HG03159 (cell line): ENCODE data around the gene BUD23.
"Not testable (repeated sequence)": the region's sequence is repeated elsewhere in the genome, so short reads cannot be mapped to it uniquely, and the experiment has no call there.

Experiments used
- ATAC-seq: cut with Tn5 transposase; IDR thresholded peaks from one replicate; pipeline ENCODE4 v1.9.1; 2021; ENCODE audit warnings: mild to moderate bottlenecking, moderate library complexity; ENCODE audit not compliant: unreplicated experiment

BUD23 gene, protein sequence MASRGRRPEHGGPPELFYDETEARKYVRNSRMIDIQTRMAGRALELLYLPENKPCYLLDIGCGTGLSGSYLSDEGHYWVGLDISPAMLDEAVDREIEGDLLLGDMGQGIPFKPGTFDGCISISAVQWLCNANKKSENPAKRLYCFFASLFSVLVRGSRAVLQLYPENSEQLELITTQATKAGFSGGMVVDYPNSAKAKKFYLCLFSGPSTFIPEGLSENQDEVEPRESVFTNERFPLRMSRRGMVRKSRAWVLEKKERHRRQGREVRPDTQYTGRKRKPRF

DNA sequence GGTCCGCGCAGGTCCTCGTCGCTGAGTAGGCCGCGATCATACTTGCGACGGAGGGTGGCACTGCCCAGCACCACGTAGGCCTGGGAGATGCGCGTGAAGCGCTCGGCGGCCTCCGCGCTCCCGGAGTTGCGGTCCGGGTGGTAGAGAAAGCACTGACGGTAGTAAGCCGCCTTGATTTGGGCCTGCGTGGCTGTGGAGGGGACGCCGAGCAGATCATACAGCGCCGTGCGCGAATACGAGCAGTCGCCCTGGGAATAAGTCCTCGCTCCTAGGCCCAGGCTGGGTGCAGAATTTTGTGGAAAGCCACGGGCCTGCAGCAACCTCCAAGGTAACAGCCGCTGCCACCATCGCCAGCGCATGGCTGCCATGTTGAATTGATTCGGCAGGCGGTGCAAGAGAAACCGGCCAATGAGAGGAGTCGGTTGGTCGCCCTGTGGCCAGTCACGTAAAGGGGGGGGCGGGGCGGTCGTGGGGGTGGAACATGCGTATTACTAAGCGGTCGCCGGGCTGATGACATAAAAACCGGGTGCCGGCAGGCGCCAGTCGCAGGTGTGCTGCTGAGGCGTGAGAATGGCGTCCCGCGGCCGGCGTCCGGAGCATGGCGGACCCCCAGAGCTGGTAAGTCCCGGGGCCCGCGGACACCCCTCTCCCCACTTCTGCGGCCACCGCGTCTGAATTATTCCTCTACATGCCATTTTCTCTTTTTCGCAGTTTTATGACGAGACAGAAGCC lies at the start of gene BUD23, which contains the start of gene DNAJC30:
TSS of gene BUD23 (plus strand) at position 542 of the 732 bp plus-strand sequence. CDS start at position 571, 29 bp downstream.
TSS of gene DNAJC30 (minus strand) at position 398 of the 732 bp plus-strand sequence. CDS start at position 368, 30 bp downstream.
- peak; percentile 88 for ATAC-seq

DNA sequence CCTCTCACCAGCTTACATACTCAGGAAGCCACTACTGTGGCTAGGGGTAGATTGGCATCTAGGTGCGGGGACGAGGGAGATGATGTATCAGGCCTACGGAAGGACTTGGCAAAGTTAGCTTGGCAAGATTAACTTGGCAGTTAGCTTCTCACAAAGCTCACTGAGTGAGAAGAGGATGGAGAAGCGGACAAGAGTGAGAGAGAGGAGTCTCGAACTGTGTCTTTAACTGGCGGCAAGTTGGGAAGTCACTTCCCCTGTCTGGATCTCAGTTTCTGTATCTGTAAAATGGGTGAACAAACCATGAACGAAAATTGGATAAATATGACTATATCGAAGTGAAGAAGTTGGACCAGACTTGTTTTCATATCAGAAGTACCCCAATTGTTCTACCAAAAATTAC lies 49.6 kb upstream of the BUD23 start:
- no peak for ATAC-seq

DNA sequence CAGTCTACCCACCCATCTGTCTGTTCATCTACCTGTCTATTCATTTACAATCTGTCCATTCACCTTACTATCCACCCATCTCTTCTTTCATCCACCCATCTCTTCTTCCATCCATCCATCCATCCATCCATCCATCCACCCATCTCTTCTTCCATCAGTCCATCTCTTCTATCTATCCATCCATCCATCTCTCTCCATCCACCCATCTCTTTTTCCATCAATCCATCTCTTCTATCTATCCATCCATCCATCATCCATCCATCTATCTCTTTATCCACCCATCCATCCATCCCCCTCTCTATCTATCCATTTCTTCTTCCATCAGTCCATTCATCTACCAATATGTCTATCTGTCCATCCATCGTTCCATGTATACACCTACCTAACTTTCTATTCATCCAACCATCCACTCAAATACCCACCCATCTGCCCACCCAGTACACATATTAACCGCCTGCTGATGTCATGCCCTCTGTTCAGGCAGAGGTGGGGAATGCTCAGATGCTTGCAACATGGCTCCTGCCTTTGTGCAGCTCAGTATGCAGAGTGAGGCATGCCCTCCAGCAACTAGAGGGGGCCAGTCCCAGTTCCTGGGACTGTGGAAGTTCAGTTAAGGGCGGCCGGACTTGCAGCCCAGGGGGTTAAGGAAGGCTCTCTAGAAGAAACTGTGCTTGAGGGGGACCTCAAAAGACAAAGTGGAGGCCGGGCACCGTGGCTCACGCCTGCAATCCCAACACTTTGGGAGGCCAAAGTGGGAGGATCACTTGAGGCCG lies 47.8 kb upstream of the BUD23 start:
- no peak for ATAC-seq

DNA sequence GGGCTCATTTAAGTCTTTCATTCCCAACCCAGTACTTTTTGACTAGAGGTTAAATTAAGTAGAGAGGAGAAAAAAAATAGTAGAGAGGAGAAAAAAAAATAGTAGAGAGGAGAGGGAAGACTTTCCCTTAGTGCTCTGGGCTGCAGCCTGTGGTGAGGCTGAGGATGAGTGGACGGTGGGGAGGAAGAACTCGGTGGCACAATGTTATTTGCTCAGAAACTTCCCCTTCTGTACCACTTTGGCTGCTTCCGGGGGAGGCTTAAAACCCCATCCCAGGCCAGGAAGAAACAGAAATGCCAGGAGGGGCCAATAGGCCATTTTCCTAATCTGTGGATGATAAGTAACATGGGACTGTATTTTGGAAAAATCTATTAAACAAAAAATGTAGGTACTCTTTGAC lies 44.5 kb upstream of the BUD23 start:
- ATAC-seq, result no peak

DNA sequence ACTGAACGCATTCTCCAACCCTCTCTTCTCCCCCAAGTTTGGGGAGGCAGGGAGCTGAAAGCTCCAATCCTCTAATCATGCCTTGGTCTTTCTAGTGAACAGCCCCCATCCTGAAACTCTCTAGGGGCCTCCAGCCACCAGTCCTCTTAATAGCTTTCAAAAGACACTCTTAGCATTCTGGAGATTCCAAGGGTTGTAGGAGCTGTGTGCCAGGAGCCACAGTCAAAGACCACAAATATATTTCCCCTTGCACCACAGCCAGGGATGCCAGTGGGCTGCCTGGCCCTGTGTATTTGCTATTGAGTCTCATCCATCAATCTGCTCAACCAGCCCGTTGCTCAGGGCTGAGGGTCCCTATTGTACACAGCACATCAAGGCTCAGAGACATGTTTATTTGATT lies 40.6 kb upstream of the BUD23 start:
- no peak for ATAC-seq

DNA sequence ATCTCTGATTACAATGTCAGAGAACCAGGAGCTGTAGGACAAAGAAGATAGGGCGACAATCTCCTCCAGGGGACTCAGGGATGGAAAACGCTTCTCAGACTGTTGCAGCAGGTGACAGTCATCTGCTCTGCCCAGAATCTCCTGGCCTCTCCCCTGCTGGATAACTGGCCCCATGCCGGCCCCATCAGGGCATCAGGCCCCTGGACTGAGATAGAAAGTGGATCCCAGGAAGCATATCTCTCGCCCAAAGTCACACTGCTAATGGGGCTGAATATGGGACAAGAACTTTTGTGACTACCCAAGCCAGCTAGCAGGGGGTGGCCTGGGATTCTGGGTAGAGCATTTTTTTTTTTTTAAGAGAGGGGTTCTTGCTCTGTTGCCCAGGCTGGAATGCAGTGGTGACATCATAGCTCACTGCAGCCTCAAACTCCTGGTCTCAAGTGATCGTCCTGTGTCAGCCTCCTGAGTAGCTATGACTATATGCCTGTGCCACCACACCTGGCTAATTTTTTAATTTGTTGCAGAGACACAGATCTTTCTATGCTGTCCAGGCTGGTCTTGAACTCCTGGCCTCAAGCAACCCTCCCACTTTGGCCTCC lies 38.6 kb upstream of the BUD23 start:
- ATAC-seq, result no peak

DNA sequence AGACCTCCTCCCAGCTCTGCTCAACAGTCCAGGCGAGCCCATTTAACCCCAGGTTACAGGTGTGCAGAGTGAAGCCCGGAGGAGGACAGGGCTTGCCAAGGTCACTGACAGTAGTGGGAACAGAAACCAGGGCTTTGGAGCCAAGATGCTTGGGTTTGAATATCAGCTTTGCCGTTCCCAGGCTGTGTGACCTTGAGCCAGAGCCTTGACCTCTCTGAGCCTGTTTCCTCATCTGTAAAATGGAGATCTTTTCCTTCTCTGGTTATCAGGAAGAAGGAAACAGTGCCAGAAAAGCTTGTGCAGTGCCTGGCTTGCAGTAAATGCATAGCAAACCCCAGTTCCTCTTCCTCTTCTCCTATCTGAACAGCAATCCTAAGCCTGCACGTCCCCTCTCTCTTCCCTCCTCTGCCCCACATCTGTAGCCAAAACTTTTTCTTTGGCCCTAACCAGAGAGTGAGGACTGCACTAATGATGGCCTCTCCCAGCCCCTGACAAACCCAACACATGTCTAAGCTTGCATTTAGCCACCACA lies 37.7 kb upstream of the BUD23 start:
- no peak for ATAC-seq

DNA sequence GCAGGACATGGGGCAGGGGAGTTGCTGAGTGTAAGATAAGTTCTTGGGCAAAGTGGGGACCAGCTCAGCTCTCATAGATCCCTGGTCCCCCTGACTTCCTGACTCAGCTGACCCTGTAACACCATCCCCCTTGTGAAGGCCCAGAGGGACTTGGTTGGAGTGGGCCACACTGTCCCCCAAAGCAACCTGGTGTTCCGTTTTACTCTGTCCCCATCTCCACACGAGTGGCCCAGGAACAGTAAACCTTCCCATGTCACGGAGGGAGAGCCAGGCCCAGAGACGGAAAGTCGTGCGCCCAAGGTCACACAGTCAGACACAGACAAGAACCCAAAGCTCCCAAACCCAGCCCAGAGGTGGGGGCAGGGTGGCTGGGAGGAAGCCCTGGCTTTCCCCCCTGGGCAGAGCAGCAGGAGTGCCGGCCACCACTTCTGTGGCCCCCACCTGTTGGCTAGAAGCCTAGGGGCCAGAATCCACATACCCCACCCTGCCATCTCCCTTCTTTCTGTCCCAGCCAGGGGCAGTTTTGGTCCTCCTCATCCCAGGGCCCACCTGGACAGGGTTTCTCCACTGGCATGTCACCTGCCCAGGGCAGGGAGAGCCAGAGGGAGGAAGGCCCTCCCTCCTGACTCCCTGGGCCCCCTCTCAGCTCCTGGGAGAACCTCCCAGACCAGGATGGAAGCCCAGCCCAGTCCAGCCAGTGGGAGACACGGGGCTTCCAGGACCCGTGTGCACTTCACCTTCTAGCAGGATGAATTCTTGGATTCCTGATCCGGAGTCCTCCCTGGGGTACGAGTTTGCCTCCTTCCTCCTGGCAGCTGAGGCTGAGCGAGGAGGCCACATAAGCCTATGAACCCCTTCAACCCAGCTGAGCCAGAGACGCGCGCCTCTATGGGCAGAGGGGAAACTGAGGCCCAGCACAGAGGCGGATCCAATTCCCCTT lies 36.3 kb upstream of the BUD23 start:
- no peak for ATAC-seq

DNA sequence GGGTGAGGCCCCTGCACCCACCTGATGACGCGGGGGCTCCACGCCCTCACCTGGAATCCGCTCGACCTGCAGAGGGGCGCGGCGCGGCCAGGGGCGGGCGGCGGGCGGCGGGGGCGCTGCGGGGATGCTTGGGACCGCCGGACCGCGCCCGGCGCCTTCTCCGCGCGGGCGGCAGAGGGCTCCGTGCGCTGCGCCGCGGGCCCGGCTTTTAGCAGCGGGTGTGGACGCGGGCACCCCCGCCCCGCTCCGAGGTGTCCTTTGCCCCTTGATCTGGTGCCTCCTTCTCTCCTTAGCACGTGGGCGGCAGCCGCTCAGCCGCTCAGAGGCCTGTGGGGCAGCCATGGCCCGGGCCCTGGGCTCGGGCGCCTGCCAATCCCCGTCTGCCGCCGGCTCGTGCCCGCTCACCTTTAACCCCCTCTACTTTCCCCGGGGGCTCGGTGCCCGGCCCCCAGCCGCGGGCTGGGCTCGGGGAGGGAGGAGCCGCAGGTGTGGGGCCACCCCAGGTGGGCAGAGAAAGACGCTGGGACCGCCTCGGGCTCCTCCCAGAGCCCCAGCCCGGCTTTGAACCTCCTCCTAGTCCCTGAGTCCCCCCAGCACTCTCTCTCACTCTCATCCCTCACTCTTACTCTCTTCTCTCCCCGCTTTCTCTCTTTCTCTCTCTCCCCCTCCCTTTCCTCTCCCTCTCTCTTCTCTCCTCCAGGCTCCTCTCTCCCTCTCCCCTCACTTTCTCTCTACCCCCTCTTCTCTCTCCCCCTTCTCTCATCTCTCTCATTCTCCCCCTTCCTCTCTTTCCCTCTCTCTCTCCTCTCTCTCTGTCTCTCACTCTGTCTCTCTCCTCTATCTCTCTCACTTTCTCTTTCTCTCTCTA lies 35.4 kb upstream of the BUD23 start:
- no peak for ATAC-seq

DNA sequence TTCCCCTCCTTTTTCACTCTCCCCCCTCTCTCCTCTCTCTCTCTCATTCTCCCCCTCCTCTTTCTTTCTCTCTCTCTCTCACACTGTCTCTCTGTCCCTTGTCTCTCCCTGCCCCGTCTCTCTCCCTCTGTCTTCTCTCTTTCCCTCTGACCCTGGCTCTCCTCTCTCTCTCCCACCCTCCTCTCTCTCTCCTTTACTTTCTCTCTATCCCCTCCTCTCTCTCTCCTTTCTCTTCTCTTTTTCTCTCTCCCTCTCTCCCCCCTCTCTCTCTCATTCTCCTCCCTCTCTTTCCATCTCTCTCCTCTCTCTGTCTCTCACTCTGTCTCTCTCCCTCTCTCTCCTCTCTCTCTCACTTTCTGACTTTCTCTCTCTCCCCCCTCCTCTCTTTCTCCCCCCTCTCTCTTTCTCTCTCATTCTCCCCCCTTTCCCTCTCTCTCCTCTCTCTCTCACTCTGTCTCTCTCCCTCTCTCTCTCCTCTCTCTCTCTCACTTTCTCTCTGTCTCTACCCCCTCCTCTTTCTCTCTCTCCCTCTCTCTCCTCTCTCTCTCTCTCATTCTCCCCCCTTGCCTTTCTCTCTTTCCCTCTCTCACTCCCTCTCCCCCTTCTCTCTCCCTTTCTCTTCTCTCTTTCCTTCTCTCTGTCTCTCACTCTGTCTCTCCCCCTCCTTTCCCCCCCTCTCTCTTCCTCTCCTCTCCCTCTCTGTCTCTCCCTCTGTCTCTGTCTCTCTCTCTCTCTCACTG lies 34.6 kb upstream of the BUD23 start:
- no peak for ATAC-seq

DNA sequence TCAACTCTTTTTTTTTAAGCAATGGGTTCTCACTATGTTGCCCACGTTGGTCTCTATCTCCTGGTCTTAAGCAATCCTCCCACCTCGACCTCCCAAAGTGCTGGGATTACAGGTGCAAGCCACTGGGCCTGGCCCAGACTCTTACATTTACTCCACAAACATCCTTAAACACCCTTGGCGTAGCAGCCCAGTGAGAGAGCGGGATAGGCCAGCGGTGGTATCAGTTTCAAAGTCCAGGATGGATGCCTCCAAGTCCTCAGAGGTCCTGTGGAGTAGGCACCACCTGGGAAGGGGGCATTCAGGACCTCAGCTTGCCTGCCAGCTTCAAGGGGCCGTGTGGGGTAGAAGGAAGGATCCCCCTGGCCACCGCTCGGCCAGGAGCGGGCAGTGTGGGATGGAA lies 33.8 kb upstream of the BUD23 start:
- no peak for ATAC-seq

DNA sequence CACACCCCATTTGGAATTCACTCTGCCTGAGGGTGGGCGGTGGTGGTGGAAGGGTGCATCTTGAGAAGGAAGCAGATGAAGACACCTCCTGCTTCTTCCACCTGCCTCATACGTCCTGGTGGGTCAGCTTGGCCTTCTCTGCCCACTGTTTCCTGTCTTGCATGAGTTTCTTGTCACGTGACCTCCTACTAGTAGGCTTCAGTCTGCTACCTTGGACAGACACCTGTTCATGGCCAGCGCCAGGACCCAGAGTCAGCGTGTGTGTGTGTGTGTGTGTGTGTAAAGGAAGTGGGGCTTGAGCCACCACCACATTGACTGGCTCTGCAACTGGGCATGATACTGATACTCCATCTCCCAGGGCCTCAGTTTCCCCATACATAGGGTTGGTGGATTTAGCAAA lies 32.9 kb upstream of the BUD23 start:
- no peak for ATAC-seq

DNA sequence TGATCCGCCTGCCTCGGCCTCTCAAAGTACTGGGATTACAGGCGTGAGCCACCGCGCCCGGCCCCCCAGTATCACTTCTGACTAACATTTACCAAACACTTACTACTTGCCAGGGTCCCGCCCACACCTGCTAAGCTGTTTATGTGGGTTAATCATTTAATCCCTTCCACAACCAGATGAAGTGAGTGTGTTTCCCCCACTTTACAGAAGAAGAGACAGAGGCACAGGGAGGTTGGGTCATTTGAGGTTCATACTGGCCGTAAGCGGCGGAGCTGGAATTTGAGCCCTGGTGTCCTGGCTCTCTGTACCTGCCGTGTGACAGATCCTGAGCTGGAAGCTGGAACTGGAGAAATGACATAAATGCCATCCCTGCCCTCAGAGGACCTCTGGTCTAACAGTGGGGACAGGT lies 30.9 kb upstream of the BUD23 start:
- no peak for ATAC-seq

DNA sequence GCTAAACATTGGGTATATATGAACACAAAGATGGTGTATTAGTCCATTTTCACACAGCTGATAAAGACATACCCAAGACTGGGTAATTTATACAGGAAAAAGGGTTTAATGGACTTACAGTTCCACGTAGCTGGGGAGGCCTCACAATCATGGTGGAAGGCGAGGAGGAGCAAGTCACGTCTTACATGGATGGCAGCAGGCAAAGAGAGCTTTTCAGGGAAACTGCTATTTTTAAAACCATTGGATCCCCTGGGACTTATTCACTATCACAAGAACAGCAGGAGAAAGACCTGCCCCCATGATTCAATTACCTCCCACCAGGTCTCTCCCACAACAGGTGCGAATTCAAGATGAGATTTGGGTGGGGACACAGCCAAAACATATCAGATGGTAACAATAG lies 28.1 kb upstream of the BUD23 start:
- ATAC-seq, result not testable (repeated sequence)

DNA sequence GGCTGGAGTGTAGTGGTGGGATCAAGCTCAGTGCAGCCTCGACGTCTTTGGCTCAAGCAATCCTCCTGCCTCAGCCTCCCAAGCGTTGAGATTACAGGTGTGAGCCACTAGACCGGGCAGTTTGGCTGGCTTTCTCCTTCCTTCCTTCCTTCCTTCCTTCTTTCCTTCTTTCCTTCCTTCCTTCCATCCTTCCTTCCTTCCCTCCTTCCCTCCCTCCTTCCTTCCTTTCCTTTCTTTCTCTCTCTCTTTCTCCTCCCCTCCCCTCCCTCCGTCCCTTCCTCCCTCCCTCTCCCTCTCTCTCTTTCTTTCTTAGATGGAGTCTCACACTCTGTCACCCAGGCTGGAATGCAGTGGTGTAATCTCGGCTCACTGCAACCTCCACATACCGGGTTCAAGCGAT lies 23.4 kb upstream of the BUD23 start:
- ATAC-seq, result no peak

DNA sequence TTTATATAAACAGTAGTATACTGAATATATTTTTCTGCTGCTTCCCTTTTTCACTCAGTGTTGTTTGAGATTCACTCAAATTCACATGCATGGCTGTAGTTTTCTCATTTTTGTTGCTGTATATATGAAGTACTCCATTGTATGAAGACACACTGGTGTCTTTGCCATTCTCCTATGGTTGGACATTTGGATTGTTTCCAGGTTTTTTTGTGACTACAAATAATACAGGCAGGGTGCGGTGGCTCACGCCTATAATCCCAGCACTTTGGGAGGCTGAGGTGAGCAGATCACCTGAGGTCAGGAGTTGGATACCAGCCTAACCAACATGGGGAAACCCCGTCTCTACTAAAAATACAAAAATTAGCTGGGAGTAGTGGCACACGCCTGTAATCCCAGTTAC lies 22.8 kb upstream of the BUD23 start:
- ATAC-seq, result not testable (repeated sequence)

DNA sequence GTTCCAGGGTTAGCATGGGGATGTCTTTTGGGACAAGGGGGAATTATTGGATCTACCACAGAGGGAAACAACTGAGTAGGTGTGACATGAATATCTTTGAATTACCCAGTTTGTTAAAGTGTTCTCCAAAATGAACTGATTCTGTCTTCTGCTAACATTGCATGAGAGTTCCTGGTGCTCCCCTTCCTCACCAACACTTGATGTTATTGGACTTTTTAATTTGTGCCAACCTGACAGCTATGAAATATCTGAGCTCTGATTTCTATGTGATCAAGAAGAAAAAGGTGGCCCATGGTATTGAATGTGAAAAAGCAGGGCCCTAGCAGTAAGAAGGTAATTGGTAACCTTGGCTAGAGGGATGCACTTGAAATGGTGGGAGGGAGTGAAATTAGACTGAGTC lies 20.4 kb upstream of the BUD23 start:
- no peak for ATAC-seq
